Measurements from ENCODE around the gene TBCD.
A peak's percentile ranks its signal among the peaks of the same experiment; 100 is the strongest.

The TBCD gene

DNA sequence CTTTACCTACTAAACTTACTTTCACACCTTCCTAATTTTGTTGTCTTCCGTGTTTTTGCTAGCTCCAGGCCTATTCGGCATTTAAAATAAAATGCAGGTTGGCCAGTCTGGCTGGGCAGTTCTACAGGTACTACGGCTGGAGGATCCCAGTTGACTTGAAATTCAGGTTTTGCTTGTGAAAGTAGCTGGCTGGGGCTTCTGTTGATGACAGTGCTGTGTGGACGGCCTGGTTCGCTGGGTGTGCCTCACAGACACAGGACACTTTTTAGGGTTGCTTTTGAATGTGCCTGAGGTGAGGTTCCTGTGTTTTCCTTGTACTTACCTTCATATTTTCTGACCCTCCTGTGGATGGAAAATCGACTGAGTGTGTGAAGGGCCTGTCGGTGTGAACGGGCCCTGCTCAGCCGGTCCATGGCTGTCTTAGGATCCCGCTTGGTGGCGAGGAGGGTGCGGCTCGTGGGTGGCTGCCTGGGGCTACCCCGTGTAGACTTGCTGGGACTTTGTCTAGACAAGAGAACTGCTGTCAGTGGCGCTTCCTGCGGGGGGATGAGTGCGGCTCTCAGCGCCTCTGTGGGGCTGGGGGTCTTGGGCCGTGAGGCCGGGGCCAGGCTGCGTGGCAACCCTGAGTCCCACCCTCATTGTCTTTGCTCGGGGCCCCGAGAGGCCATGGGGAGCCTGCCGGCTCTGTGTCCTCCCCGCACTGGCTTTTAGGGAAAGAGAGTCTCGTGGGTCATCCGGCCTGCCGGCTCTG lies 106.7 kb downstream of the TBCD start:
- no peaks in the 10 kb centered on the region for H3K27me3 Mint-ChIP-seq (ENCODE audit: low read depth)
- no peaks in the 10 kb centered on the region for H3K9me3 Mint-ChIP-seq
- H3K4me1 Mint-ChIP-seq (ENCODE audit: low read depth), result peaks cover 44% of the 10 kb centered on the region
- no peak for DNase-seq (ENCODE audit: low spot score)
- peaks cover 26% of the 10 kb centered on the region for H3K36me3 Mint-ChIP-seq (ENCODE audit: low read depth)
- H3K4me3 Mint-ChIP-seq, result peak overlapping the region; percentile 91
- peak overlapping the region; percentile 97 for H3K27ac Mint-ChIP-seq

DNA sequence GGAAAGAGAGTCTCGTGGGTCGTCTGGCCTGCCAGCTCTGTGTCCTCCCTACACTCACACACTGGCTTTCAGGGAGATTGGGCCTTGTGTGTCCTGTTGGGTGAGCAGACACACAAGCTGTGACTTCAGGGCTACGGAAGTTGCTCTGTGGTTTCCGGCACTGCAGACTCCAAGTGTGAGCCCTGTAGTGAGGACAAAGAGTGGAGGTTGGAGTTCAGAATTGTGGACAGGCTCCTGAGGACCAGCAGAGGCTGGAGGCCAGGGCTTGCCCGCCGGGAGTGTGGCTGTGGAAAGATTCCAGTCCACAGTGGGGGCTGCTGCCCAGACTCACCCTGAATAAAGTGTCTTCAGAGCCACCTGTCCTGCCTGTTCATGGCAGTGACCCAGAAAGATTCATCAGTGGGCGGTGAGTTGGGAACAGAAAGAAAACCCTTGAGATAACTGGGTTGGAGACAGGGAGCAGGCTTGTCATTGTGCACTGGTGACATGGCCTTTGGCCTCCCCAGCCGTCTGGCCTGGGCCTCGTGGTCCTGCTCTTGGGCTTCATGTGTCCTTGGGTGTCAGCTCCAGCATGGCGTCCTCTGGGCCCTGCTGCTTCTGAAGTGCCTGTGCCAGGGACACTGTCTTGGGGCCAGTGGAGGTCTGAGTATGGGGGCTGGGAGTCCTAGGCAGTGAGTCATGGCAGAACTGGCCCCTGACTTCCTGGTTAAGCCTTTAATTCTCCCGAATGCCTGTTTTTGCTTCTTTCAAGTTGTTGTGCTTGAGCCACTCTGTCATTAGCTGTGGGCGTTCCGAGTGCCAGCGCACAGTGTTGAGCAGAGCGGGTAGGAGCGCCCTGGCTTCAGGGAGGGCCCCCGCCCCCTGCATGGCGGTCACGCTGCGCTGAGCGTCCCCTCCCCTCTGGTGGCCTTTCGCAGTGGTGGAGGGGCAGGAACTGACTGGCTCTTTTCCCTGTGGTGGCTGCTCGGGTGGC lies 107.9 kb downstream of the TBCD start:
- peaks cover 32% of the 10 kb centered on the region for H3K36me3 Mint-ChIP-seq (ENCODE audit: low read depth)
- no peaks in the 10 kb centered on the region for H3K27me3 Mint-ChIP-seq (ENCODE audit: low read depth)
- peaks cover 54% of the 10 kb centered on the region for H3K4me1 Mint-ChIP-seq (ENCODE audit: low read depth)
- peak overlapping the region; percentile 97 for H3K27ac Mint-ChIP-seq
- peak; percentile 85 for DNase-seq (ENCODE audit: low spot score)
- H3K9me3 Mint-ChIP-seq, result no peaks in the 10 kb centered on the region
- peak overlapping the region; percentile 91 for H3K4me3 Mint-ChIP-seq

DNA sequence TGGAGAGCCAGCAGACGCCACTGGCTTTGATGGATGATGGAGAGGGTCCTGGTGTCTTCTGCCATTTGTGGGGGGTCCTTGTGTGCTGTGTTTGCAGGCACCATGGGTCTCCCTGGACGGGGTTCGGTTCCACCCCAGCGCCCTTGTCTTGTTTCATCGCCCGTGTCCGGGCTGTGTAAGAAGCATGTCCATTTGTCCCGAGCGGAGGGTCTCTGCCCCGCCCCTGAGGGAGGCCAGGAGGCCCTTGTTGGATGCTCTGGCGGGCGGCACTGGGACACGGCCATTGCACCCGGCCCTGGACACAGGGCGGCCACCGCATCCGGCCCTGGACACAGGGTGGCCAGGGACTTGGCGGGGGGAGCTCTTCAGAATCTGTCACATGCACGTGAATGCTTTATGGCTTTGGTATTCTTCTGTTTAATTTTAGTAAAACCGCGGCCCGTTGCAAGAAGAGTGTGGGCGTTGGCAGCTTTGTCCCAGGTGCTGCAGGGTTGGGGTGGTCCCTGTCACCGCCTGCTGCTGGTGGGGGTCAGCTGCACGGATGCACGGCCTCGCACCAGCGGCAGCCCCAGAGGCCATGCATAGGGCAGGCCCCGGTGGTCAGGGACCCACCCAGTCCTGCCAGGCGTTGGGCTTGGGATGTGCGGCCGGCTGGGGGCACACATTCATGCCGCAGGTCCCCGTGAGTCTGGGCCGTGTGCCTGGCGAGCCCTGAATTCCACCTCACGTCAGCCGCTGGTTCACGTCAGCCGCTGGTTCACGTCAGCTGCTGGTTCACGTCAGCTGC lies 108.9 kb downstream of the TBCD start:
- peak overlapping the region; percentile 91 for H3K4me3 Mint-ChIP-seq
- peaks cover 62% of the 10 kb centered on the region for H3K4me1 Mint-ChIP-seq (ENCODE audit: low read depth)
- peak overlapping the region; percentile 97 for H3K27ac Mint-ChIP-seq
- no peaks in the 10 kb centered on the region for H3K27me3 Mint-ChIP-seq (ENCODE audit: low read depth)
- H3K36me3 Mint-ChIP-seq (ENCODE audit: low read depth), result peaks cover 36% of the 10 kb centered on the region
- DNase-seq (ENCODE audit: low spot score), result no peak
- no peaks in the 10 kb centered on the region for H3K9me3 Mint-ChIP-seq

DNA sequence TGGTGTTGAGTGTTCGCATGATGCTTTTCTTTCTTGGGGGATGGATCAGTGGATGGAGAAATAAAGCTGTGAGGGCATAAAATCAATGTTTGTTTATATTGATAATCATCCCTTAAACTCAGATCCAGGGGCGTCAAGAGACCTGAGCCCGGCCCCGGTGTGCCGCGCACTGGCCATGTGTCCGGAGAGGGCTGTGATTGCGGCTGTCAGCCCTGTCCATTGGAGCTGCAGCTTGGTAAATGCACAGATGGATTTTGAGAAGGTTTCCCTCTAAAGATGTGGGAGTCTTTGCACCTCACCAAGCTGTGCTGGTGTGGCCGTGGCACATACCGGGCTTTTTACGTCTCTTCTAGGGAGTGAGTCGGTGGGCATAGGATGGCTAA lies 109.5 kb downstream of the TBCD start:
- H3K4me3 Mint-ChIP-seq, result peak overlapping the region; percentile 67
- peak overlapping the region; percentile 57 for H3K27ac Mint-ChIP-seq

DNA sequence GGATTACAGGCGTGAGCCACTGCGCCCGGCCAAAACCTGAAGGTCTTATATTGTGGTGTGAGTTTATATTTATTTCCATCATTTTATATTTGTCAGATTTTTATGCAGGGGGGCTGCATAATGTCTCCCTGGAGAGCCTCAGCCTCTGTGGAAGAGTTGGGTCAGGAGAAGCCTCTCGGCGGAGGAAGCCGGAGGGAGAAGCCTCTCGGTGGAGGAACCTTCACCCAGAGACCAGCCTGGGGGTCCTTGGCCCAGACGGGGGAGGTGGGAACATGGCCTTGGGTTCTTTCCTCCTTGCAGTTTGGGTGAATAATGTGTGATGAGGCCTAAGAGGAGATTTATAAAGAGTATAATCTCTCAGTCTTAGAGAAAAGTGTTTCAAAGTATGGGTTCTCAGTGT lies 110.3 kb downstream of the TBCD start:
- Mint-ChIP-seq H3K4me1 (ENCODE audit: low read depth) (peaks cover 65% of the 10 kb centered on the region), H3K36me3 (ENCODE audit: low read depth) (peaks cover 39% of the 10 kb centered on the region), H3K27ac (peak overlapping the region; percentile 98), H3K9me3 (no peaks in the 10 kb centered on the region), H3K4me3 (peak overlapping the region; percentile 87), H3K27me3 (ENCODE audit: low read depth) (no peaks in the 10 kb centered on the region)
- DNase-seq (ENCODE audit: low spot score), result no peak

More for the DNA sequence above, 109.5 kb downstream of the TBCD start:
- DNase-seq (ENCODE audit: low spot score), result no peak
- Mint-ChIP-seq H3K4me1 (ENCODE audit: low read depth) (peaks cover 65% of the 10 kb centered on the region), H3K36me3 (ENCODE audit: low read depth) (peaks cover 38% of the 10 kb centered on the region), H3K27me3 (ENCODE audit: low read depth) (no peaks in the 10 kb centered on the region), H3K9me3 (no peaks in the 10 kb centered on the region)

DNA sequence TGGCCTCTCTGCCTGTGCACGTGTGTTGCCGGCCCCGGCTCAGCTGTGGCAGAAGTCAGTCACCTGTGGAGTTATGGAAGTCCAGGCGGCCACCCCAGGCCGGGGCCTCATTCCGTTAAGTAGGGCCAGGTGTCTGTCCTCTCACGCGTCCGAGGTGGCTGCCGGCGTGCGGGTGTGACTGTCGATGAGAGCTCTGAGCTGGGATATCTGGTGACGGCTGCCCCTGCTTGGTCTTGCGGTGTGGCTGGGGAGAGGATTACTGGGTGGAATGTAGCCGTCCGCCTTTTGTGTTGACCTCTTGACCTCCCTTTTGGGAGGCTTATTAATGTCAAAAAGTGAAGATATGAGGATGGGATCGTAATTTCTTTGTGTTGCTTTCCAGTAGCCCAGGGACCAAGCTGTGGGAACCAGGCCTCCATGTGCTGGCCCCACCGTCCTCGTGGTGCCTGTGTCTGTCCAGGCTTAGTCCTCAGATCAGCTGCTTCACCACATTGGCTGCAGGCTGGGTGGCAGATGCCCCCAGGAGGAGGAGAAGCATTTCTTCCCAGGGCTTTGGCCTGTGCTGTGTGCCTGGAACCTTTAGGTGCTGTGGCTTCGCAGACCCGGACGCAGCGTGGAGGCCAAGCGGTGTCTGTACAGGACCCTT lies 111.0 kb downstream of the TBCD start:
- Mint-ChIP-seq H3K4me1 (ENCODE audit: low read depth) (peaks cover 70% of the 10 kb centered on the region), H3K36me3 (ENCODE audit: low read depth) (peaks cover 43% of the 10 kb centered on the region), H3K4me3 (peak overlapping the region; percentile 87), H3K27ac (peak overlapping the region; percentile 98), H3K27me3 (ENCODE audit: low read depth) (no peaks in the 10 kb centered on the region), H3K9me3 (no peaks in the 10 kb centered on the region)
- DNase-seq (ENCODE audit: low spot score), result no peak

DNA sequence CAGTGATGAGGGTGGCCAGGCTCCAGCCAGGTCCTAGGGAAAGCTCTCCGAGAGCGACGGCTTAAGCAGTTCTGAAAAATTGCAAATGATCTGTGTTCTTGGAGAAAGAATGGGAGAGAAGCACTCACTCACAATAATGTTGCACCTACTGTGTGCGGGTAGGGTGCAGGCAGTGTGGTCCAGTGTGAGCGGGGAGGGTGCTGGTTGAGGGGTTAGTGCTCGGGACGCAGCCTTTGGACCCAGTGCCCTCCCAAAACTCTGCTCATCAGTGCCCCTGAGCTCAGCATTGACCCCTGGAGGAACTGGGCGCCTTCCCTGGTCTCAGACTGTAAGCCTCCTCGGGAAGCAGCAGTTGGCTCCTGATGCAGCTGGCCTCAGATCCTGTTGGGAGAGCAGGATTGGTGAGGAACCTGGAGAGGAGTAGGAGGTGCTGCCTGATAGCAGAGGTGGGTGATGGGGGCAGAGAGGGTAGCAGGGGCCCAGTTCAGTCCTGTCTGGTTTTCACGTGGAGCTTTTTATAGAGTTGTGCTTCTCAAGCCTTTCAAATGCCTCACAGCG lies 111.6 kb downstream of the TBCD start:
- Mint-ChIP-seq H3K4me1 (ENCODE audit: low read depth) (peaks cover 65% of the 10 kb centered on the region), H3K36me3 (ENCODE audit: low read depth) (peaks cover 42% of the 10 kb centered on the region), H3K4me3 (peak overlapping the region; percentile 87), H3K27ac (peak overlapping the region; percentile 98), H3K9me3 (no peaks in the 10 kb centered on the region), H3K27me3 (ENCODE audit: low read depth) (no peaks in the 10 kb centered on the region)
- DNase-seq (ENCODE audit: low spot score), result no peak

DNA sequence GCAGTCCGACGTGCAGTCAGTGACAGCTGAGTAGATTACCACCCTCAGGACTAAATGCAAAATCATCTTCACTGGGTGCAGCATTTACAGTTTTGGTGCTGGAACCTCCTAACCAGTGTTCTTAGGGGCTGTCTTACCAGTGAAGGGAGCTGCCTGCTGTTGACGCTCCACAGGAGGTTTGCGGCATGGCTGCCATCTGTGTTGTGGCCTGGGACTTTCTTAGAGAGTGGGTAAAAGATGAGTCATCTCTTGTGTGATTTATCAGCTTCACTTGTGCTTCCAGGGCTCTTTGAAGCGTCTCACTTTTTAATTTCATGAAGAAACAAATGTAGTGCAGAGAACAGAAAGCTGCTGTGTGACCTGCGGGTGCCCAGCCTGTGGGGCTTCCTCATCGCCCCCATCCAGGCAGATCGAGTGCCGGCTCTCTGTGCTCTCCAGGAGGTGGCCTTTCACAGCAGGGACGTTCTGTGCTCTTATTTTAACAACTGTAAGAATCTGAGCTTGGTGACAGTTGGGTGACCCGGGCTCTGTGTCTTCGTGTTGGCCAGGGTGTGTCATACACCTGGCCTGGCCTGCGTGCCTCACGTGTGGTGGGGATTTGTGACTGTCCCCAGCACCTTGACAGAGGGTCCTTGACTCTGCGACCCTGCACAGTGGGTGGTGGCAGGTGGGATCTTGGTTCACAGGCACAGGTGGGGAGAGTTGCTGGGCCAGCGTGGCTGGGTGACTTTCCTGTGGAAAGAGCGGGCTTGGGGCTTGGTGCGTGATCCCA lies 112.3 kb downstream of the TBCD start:
- no peaks in the 10 kb centered on the region for H3K27me3 Mint-ChIP-seq (ENCODE audit: low read depth)
- H3K9me3 Mint-ChIP-seq, result no peaks in the 10 kb centered on the region
- peak overlapping the region; percentile 87 for H3K4me3 Mint-ChIP-seq
- peaks cover 46% of the 10 kb centered on the region for H3K36me3 Mint-ChIP-seq (ENCODE audit: low read depth)
- H3K27ac Mint-ChIP-seq, result peak overlapping the region; percentile 98
- peaks cover 62% of the 10 kb centered on the region for H3K4me1 Mint-ChIP-seq (ENCODE audit: low read depth)
- DNase-seq (ENCODE audit: low spot score), result peak; percentile 91

DNA sequence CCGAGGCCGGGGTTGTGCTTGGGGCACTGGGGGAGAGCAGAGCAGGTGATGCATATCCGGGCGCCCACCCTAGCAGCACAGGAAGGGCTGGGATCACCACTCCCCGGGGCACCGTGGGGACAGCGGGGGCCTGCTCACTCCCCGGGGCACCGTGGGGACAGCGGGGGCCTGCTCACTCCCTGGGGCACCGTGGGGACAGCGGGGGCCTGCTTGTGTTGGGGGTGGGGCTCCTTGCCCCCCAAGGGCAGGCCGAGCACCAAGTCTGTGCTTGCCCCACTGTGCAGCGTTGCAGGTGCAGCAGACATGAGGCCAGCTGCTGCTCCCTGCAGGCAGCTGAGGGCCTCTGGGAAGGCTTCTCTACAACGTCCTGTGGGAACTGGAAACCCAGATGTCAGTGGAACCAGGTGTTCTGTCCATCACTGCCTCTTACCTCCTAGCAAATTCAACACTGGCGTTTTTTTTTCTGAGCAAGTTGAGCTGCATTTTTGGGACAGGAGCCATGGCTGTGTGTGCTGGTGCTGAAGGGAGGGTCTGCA lies 112.9 kb downstream of the TBCD start:
- Mint-ChIP-seq H3K9me3 (no peaks in the 10 kb centered on the region), H3K27me3 (ENCODE audit: low read depth) (no peaks in the 10 kb centered on the region), H3K27ac (peak overlapping the region; percentile 98), H3K4me3 (peak overlapping the region; percentile 87), H3K36me3 (ENCODE audit: low read depth) (peaks cover 44% of the 10 kb centered on the region), H3K4me1 (ENCODE audit: low read depth) (peaks cover 57% of the 10 kb centered on the region)
- DNase-seq (ENCODE audit: low spot score), result no peak

DNA sequence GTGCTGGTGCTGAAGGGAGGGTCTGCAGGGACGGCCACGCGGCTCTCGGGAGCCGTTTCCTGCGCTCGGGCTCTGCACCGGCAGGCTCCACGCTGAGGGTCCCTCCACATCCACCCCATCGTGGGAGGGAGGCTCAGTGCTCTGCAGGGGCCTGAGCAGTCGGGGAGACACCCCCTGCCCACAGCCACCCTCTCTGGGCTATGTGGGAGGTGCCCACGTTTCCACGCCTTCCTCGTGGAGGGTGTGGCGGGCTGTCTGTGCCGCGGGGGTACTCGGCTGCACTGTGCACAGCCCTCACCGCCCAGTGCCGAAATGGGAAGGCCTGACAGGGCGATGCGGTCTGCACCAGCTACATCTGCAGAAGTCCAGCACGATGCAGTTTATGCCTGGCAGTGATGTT lies 113.4 kb downstream of the TBCD start:
- H3K27ac Mint-ChIP-seq, result peak overlapping the region; percentile 69
- H3K4me3 Mint-ChIP-seq, result peak overlapping the region; percentile 71
- H3K4me1 Mint-ChIP-seq (ENCODE audit: low read depth), result peaks cover 55% of the 10 kb centered on the region
- DNase-seq (ENCODE audit: low spot score), result no peak
- H3K27me3 Mint-ChIP-seq (ENCODE audit: low read depth), result no peaks in the 10 kb centered on the region
- H3K36me3 Mint-ChIP-seq (ENCODE audit: low read depth), result peaks cover 45% of the 10 kb centered on the region
- no peaks in the 10 kb centered on the region for H3K9me3 Mint-ChIP-seq

DNA sequence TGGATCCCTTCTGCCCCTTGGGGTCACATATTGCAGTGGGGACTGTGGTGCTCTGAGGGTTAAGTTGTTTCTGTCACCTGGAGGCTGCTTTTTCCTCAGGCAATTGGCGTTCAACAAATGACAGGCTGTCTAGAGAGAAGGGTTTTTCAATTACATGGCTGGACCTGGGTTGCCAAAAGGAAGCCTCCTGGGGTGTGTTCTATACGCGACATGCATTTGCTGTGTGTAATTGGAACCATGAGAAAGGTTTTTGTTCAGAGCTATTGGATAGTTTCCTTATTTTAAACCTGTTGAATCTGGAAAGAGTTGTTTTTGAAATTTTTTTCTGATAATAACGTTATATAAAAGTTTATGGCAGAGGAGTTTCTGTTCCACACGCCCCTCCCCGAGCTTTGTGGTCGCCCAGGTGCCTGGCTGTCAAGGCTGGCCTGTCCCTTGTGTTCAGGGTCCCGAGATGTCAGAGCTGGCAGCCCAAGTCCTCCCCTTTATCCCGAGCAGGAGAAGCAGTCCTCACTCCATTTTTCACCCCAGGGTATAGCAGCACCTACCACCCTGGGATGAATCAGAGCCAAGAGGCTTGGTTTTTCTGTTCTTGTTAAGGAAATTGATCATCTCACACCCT lies 114.0 kb downstream of the TBCD start:
- peaks cover 59% of the 10 kb centered on the region for H3K4me1 Mint-ChIP-seq (ENCODE audit: low read depth)
- H3K27me3 Mint-ChIP-seq (ENCODE audit: low read depth), result no peaks in the 10 kb centered on the region
- H3K9me3 Mint-ChIP-seq, result no peaks in the 10 kb centered on the region
- peaks cover 51% of the 10 kb centered on the region for H3K36me3 Mint-ChIP-seq (ENCODE audit: low read depth)
- no peak for DNase-seq (ENCODE audit: low spot score)
- H3K27ac Mint-ChIP-seq, result peak overlapping the region; percentile 69
- peak overlapping the region; percentile 71 for H3K4me3 Mint-ChIP-seq

DNA sequence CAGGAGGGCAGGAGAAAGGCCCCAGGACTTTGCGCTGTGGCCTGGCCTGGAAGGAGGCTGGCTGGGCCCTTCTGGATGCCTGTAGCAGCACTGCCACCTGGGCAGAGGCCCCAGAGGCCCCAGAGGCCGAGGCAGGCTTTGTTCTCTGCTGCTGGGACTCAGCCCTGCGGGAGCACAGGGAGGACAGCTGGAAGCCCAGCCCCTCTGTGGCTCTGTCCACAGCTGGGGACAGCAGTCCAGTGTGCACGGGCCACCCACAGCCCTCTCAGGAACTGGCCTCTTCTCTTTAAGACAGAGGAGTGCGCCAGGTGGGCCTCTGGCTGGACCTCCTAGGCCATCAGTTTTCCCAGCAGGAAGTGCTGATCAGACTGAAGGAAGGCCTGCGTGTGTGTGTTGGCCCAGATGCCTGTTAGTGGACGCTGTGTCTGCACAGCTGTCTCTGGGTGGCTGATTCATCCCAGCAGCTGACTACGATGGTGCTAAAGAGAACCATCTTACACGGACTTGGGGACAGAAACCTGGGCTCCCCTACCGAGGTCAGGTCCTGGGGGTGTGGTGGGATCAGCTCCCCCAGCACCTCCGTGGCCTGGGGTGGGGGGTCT lies 114.8 kb downstream of the TBCD start:
- DNase-seq (ENCODE audit: low spot score), result no peak
- Mint-ChIP-seq H3K27ac (no peak overlapping the region), H3K9me3 (no peaks in the 10 kb centered on the region), H3K36me3 (ENCODE audit: low read depth) (peaks cover 50% of the 10 kb centered on the region), H3K4me3 (no peak overlapping the region), H3K4me1 (ENCODE audit: low read depth) (peaks cover 54% of the 10 kb centered on the region), H3K27me3 (ENCODE audit: low read depth) (no peaks in the 10 kb centered on the region)
